Measurements from ENCODE around the gene CHTOP. TPM values are rescaled to one million over a fixed set of nuclear protein-coding genes. Genes with fewer than 3 reads are reported as not detected.
A peak's percentile ranks its signal among the peaks of the same experiment; 100 is the strongest.

CHTOP gene
- total and polyA plus RNA-seq, 2 donors: 61.0 to 111 TPM

DNA sequence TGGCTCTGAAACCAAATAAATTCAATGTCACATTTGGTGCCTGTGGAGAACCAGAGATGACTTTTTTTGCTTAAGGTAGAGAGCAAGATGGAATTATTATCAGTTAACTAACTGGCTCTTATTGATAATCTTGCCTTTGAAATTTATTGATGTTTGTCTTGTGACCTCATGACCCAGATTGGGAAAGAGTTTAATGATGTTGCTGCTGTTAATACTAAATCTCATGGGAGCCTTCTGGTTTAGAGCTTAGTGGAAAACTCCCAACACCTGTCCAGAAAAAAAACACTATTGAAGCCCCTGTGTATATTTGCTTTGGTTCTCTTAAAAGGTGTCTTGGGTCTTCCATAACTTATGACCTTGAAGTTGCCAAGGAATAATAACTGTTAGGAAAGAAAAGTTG is 9.9 kb downstream of the CHTOP start:
- H3K27ac ChIP-seq (ENCODE audit: low read depth in 1 of 2, low read length in 1 of 2): no peak overlapping the region
- DNase-seq (ENCODE audit: low read depth in 6 of 9, low spot score in 9 of 9): no peak

DNA sequence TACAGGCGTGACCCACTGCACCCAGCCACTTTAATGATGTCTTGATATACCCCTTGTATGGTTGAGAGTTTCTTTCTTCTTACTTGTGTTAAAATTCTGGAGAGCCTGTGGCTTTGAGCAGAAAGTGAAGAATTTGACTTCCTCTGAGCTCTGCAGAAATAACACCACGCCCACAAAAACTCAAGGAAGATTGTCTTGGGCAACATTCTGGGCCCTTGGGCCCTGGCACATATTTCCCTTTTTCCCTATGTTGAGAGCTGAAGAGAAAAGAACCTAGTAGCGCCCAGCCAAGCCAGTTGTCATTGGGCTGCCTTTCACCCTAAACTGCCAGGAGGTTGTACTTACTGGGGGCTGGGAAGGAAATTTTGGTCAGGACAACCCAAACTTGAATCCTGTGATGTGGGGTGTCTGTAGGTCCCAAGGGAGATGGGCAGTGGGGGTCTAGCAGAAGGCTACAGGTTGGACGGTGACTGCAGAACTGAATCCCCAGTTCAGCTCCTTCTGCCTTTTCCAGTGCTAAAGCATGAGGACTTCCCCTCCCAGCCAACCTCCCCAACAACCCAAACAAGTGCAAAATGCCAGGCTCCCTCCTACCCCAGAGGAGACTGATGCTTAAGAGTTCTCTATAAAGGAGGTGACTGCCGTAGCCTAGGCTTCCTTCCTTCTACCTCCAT is 12.9 kb downstream of the CHTOP start:
- WGBS: 95% methylated on average over 5 of the region's 5 CpGs
- no peaks in the 10 kb centered on the region for H3K27me3 ChIP-seq (ENCODE audit: control insufficient read depth in 2 of 2, insufficient read depth in 1 of 2, low read length in 1 of 2)
- peaks cover 19 to 29% of the 10 kb centered on the region in 2 donors for H3K4me1 ChIP-seq (ENCODE audit: control insufficient read depth in 2 of 2, insufficient read depth in 2 of 2, low read length in 2 of 2)
- H3K9me3 ChIP-seq (ENCODE audit: control insufficient read depth in 2 of 2, insufficient read depth in 1 of 2, low read length in 1 of 2): no peaks in the 10 kb centered on the region
- H3K27ac ChIP-seq (ENCODE audit: low read depth in 1 of 2, low read length in 1 of 2): peak overlapping the region in 1 of 2 donors; percentile 42
- H3K4me3 ChIP-seq (ENCODE audit: low read length in 2 of 2): no peak overlapping the region
- DNase-seq (ENCODE audit: low read depth in 6 of 9, low spot score in 9 of 9): no peak
- peaks cover 50 to 55% of the 10 kb centered on the region in 2 donors for H3K36me3 ChIP-seq (ENCODE audit: control insufficient read depth in 2 of 2, insufficient read depth in 2 of 2, low read length in 1 of 2)

More for the DNA sequence above, 9.9 kb downstream of the CHTOP start:
- H3K4me1 ChIP-seq (ENCODE audit: control insufficient read depth in 2 of 2, insufficient read depth in 2 of 2, low read length in 2 of 2): peaks cover 9 to 12% of the 10 kb centered on the region in 2 donors
- H3K27me3 ChIP-seq (ENCODE audit: control insufficient read depth in 2 of 2, insufficient read depth in 1 of 2, low read length in 1 of 2): no peaks in the 10 kb centered on the region
- no peaks in the 10 kb centered on the region for H3K9me3 ChIP-seq (ENCODE audit: control insufficient read depth in 2 of 2, insufficient read depth in 1 of 2, low read length in 1 of 2)
- no peak overlapping the region for H3K4me3 ChIP-seq (ENCODE audit: low read length in 2 of 2)
- H3K36me3 ChIP-seq (ENCODE audit: control insufficient read depth in 2 of 2, insufficient read depth in 2 of 2, low read length in 1 of 2): peaks cover 78 to 85% of the 10 kb centered on the region in 2 donors

DNA sequence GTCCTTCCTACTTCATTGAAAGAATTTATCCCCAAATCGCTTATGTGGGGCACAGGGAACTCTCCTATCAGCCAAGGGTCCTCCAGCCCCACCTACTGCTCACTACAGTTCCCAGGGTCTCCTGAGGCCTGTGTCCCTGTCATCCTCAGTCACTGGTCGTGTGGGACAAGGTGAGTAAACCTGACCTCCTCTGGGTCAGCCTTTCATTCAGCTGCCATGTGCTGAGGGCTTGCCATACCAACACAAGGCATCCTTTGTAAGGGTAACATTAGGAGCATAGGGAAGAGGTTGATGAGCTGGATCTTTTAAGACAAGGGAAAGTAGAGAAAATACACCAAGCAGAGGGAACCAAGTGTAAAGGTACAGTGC is 13.5 kb downstream of the CHTOP start:
- no peaks in the 10 kb centered on the region for H3K27me3 ChIP-seq (ENCODE audit: control insufficient read depth in 2 of 2, insufficient read depth in 1 of 2, low read length in 1 of 2)
- H3K4me1 ChIP-seq (ENCODE audit: control insufficient read depth in 2 of 2, insufficient read depth in 2 of 2, low read length in 2 of 2): peaks cover 19 to 30% of the 10 kb centered on the region in 2 donors
- peak overlapping the region in 1 of 2 donors; percentile 31 for H3K27ac ChIP-seq (ENCODE audit: low read depth in 1 of 2, low read length in 1 of 2)
- H3K9me3 ChIP-seq (ENCODE audit: control insufficient read depth in 2 of 2, insufficient read depth in 1 of 2, low read length in 1 of 2): no peaks in the 10 kb centered on the region
- no peak for DNase-seq (ENCODE audit: low read depth in 6 of 9, low spot score in 9 of 9)
- WGBS: 89% methylated on average over 2 of the region's 2 CpGs
- H3K4me3 ChIP-seq (ENCODE audit: low read length in 2 of 2): no peak overlapping the region
- H3K36me3 ChIP-seq (ENCODE audit: control insufficient read depth in 2 of 2, insufficient read depth in 2 of 2, low read length in 1 of 2): peaks cover 44 to 49% of the 10 kb centered on the region in 2 donors

DNA sequence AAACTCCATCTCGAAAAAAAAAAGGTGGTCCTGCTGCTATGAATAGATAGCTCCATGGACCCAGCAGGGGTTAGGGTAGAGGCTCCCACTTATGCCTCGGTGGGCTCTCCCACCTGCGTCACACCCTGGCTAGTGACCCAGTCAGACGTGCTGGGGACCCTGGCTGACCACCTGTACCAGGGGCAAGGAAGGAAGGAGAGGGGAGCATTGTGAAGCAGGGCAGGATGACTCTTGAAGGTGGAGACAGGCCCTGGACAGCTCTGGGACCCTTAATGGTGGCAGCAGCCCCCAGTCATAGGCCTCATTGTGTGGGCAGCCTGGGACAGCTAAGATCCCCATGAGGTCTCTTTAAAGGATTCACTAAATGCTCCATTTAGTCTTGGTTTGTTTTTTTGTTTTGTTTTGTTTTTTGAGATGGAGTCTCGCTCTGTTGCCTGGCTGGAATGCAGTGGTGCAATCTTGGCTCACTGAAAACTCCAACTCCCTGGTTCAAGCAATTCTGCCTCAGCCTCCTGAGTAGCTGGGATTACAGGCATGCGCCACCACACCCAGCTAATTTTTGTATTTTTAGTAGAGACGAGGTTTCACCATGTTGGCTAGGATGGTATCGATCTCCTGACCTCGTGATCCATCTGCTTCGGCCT is 14.3 kb downstream of the CHTOP start:
- no peak overlapping the region for H3K4me3 ChIP-seq (ENCODE audit: low read length in 2 of 2)
- H3K27ac ChIP-seq (ENCODE audit: low read depth in 1 of 2, low read length in 1 of 2): peak overlapping the region in 1 of 2 donors; percentile 42
- H3K4me1 ChIP-seq (ENCODE audit: control insufficient read depth in 2 of 2, insufficient read depth in 2 of 2, low read length in 2 of 2): peaks cover 19 to 30% of the 10 kb centered on the region in 2 donors
- no peaks in the 10 kb centered on the region for H3K27me3 ChIP-seq (ENCODE audit: control insufficient read depth in 2 of 2, insufficient read depth in 1 of 2, low read length in 1 of 2)
- 93% methylated on average over 10 of the region's 10 CpGs for WGBS
- peaks cover 38 to 41% of the 10 kb centered on the region in 2 donors for H3K36me3 ChIP-seq (ENCODE audit: control insufficient read depth in 2 of 2, insufficient read depth in 2 of 2, low read length in 1 of 2)
- no peaks in the 10 kb centered on the region for H3K9me3 ChIP-seq (ENCODE audit: control insufficient read depth in 2 of 2, insufficient read depth in 1 of 2, low read length in 1 of 2)
- no peak for DNase-seq (ENCODE audit: low read depth in 6 of 9, low spot score in 9 of 9)

DNA sequence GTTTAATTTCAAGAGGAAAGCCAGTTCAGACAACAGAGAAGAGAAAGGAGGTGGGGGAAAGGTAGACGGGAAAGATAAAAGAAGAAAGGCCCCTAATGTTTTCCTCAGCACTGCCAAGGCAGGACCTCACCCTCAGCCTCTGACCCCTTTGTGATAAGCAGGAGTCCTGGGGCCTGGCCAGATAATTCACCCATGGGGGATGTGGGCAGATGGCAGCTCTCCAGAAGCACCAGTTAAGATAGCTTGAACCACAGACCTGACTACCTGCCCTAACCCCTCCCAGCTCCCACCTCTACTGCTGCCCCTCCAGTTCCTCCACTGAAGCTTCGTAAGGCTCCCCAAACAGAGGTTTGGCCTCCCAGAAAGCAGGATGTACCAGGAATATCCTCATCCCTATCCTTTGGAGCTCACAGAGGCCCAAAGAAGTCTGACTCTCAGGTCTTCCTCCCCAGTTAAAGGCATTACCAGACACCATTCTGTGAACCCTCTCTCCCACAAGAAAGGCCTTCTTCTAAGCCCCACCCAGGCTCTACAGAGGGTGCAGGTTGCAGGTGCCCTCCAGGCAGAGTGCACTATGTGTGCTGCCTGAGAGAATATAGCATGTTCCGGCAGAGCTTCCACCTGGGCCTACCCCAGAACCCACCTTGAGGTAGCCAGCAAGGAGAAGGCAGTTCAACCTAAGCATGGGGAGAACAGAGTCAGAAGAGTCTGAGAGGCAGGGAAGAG is 15.4 kb downstream of the CHTOP start:
- peak overlapping the region; percentile 86 to 91 for H3K27ac ChIP-seq (ENCODE audit: low read depth in 1 of 2, low read length in 1 of 2)
- H3K27me3 ChIP-seq (ENCODE audit: control insufficient read depth in 2 of 2, insufficient read depth in 1 of 2, low read length in 1 of 2): no peaks in the 10 kb centered on the region
- no peak overlapping the region for H3K4me3 ChIP-seq (ENCODE audit: low read length in 2 of 2)
- peaks cover 19 to 30% of the 10 kb centered on the region in 2 donors for H3K4me1 ChIP-seq (ENCODE audit: control insufficient read depth in 2 of 2, insufficient read depth in 2 of 2, low read length in 2 of 2)
- DNase-seq (ENCODE audit: low read depth in 6 of 9, low spot score in 9 of 9): peak in 7 of 9 donors; percentile 44 to 88 (median 61)
- 60% methylated on average over 3 of the region's 3 CpGs for WGBS
- H3K36me3 ChIP-seq (ENCODE audit: control insufficient read depth in 2 of 2, insufficient read depth in 2 of 2, low read length in 1 of 2): peaks cover 27 to 30% of the 10 kb centered on the region in 2 donors
- H3K9me3 ChIP-seq (ENCODE audit: control insufficient read depth in 2 of 2, insufficient read depth in 1 of 2, low read length in 1 of 2): no peaks in the 10 kb centered on the region

DNA sequence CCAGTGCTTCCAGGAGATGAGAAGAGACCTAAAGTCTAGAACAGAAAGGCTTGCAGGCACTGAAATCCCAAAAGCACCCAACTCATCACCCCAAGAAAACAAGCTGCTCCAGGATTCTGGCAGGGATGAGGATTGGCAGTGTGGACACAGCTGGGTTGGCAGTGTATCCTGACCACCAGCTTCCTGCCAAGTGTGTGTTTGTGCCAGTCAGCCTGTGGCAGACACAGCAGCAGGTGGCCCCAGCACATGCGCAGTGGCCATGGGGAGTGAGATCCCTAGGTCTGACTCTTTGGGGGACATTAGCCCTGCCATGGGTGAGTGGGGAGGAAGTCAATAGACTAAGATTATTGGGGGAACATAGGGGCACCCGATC is 16.0 kb downstream of the CHTOP start:
- 91% methylated on average over 2 of the region's 2 CpGs for WGBS

DNA sequence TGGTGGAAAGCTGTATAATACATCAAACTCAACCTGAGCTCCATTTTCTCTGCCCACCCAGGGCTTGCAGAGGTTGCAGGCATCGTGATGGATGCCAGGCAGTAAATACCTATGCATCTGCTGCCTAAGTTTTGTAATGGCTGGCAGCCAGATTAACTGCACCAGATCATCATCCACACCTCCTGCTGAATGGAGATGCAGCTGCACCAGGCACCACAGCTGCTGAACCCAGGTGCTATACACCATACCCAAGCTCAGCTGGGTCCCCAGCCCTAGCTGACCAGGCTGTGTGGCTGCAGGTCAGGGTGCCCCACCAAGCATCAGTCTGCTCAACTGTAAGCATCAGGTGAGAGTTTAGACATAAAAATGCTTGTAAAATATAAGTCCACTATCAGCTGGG is 17.9 kb downstream of the CHTOP start:
- peaks cover 17 to 23% of the 10 kb centered on the region in 2 donors for H3K4me1 ChIP-seq (ENCODE audit: control insufficient read depth in 2 of 2, insufficient read depth in 2 of 2, low read length in 2 of 2)

More for the DNA sequence above, 16.0 kb downstream of the CHTOP start:
- peaks cover 19 to 30% of the 10 kb centered on the region in 2 donors for H3K4me1 ChIP-seq (ENCODE audit: control insufficient read depth in 2 of 2, insufficient read depth in 2 of 2, low read length in 2 of 2)
- H3K27me3 ChIP-seq (ENCODE audit: control insufficient read depth in 2 of 2, insufficient read depth in 1 of 2, low read length in 1 of 2): no peaks in the 10 kb centered on the region
- no peaks in the 10 kb centered on the region for H3K9me3 ChIP-seq (ENCODE audit: control insufficient read depth in 2 of 2, insufficient read depth in 1 of 2, low read length in 1 of 2)
- H3K4me3 ChIP-seq (ENCODE audit: low read length in 2 of 2): no peak overlapping the region
- peaks cover 25 to 26% of the 10 kb centered on the region in 2 donors for H3K36me3 ChIP-seq (ENCODE audit: control insufficient read depth in 2 of 2, insufficient read depth in 2 of 2, low read length in 1 of 2)
- peak overlapping the region; percentile 54 to 91 for H3K27ac ChIP-seq (ENCODE audit: low read depth in 1 of 2, low read length in 1 of 2)
- no peak for DNase-seq (ENCODE audit: low read depth in 6 of 9, low spot score in 9 of 9)

DNA sequence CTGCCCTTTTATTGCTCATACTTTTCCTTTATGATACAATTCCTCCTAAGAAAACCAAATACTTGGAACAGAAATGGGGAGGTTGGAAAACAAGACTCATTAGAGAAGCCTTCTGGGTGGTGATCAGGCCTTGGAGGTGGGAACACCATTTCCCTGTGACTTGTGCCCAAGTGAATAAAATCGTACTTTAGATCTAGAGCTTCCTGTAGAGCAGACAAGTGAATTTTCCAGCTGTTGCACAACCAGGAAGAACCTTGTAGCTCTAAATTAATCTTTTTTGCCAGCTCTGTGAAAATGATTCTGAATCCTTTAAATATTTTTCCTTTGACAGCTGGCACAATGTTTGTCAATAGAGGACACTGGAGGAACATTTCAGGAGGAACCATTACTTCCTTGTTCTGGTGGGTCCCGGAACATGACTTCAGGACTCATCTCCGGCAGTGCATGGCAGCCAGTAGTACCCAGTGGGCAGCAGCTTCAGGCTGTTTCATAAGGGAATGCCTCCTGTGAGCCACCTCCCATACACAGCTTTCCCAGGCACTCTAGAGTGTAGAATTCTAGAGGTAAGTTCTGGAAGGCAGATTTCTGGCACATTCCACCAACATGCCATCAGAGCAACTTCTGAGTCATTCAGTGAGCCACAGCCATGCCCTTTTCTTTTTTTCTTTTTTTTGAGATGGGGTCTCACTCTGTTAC is 19.1 kb downstream of the CHTOP start:
- H3K4me1 ChIP-seq (ENCODE audit: control insufficient read depth in 2 of 2, insufficient read depth in 2 of 2, low read length in 2 of 2): peaks cover 14 to 23% of the 10 kb centered on the region in 2 donors
- no peaks in the 10 kb centered on the region for H3K9me3 ChIP-seq (ENCODE audit: control insufficient read depth in 2 of 2, insufficient read depth in 1 of 2, low read length in 1 of 2)
- DNase-seq (ENCODE audit: low read depth in 6 of 9, low spot score in 9 of 9): no peak
- H3K27ac ChIP-seq (ENCODE audit: low read depth in 1 of 2, low read length in 1 of 2): no peak overlapping the region
- no peaks in the 10 kb centered on the region for H3K27me3 ChIP-seq (ENCODE audit: control insufficient read depth in 2 of 2, insufficient read depth in 1 of 2, low read length in 1 of 2)
- 85% methylated on average over 3 of the region's 3 CpGs for WGBS
- H3K36me3 ChIP-seq (ENCODE audit: control insufficient read depth in 2 of 2, insufficient read depth in 2 of 2, low read length in 1 of 2): no peaks in the 10 kb centered on the region
- H3K4me3 ChIP-seq (ENCODE audit: low read length in 2 of 2): no peak overlapping the region

More for the DNA sequence above, 17.9 kb downstream of the CHTOP start:
- DNase-seq (ENCODE audit: low read depth in 6 of 9, low spot score in 9 of 9): no peak
- no peak overlapping the region for H3K27ac ChIP-seq (ENCODE audit: low read depth in 1 of 2, low read length in 1 of 2)
- H3K9me3 ChIP-seq (ENCODE audit: control insufficient read depth in 2 of 2, insufficient read depth in 1 of 2, low read length in 1 of 2): no peaks in the 10 kb centered on the region
- 93% methylated on average over 1 of the region's 1 CpG for WGBS
- H3K36me3 ChIP-seq (ENCODE audit: control insufficient read depth in 2 of 2, insufficient read depth in 2 of 2, low read length in 1 of 2): peaks cover 7 to 8% of the 10 kb centered on the region in 2 donors
- no peaks in the 10 kb centered on the region for H3K27me3 ChIP-seq (ENCODE audit: control insufficient read depth in 2 of 2, insufficient read depth in 1 of 2, low read length in 1 of 2)
- no peak overlapping the region for H3K4me3 ChIP-seq (ENCODE audit: low read length in 2 of 2)

Measured in thymus (tissue), 11 donors.